H1 (cell line): Measurements from ENCODE around the gene COPZ2. TPM values are rescaled to one million over a fixed set of nuclear protein-coding genes. Genes with fewer than 3 reads are reported as not detected.
"Not testable (repeated sequence)": the region's sequence is repeated elsewhere in the genome, so short reads cannot be mapped to it uniquely, and the experiment has no call there.

ENCODE experiments used
- CTCF ChIA-PET: fragments of 300-600 bp; sonication (Branson Sonifier 250); formaldehyde crosslinking; loops from one replicate; lab custom pipeline; 2021; ENCODE audit not compliant: partially characterized antibody; lab: Charles Lee
- POLR2A ChIA-PET: fragments of 300-600 bp; sonication (Branson Sonifier 250); formaldehyde crosslinking; loops from one replicate; lab custom pipeline; 2021; ENCODE audit warnings: inconsistent platforms; ENCODE audit not compliant: partially characterized antibody; lab: Charles Lee
- DNase-seq, 2 experiments: peaks; one replicate each; pipeline versions ENCODE4 v3.0.0 to v3.0.0-alpha.2; 2010 to 2022; ENCODE audit warnings: low spot score in 2 of 2, low read depth in 1 of 2, mixed read lengths in 1 of 2
- FAIRE-seq: peaks from 2 replicates; lab custom pipeline; 2011; peaks lifted over from hg19 to GRCh38; lab: Jason Lieb, UNC
- H2AFZ ChIP-seq: 2 replicates; pipeline ENCODE4 v1.8.1; 2012; ENCODE audit warnings: low read length, inconsistent platforms
- H2AK5ac ChIP-seq: 2 replicates; pipeline ENCODE4 v1.6.1; 2013; ENCODE audit warnings: low read depth, low read length
- H2BK120ac ChIP-seq: replicated peaks from 2 replicates; pipeline ENCODE3; 2013; ENCODE audit warnings: low read depth, low read length, inconsistent platforms
- H2BK12ac ChIP-seq: 2 replicates; pipeline ENCODE4 v1.6.1; 2013; ENCODE audit warnings: low read depth, low read length
- H2BK15ac ChIP-seq: 2 replicates; pipeline ENCODE4 v1.6.1; 2013; ENCODE audit warnings: low read length
- H2BK20ac ChIP-seq: 2 replicates; pipeline ENCODE4 v1.6.1; 2013; ENCODE audit warnings: low read length
- H2BK5ac ChIP-seq: 2 replicates; pipeline ENCODE4 v1.6.1; 2013; ENCODE audit warnings: low read depth, low read length
- H3K14ac ChIP-seq: 2 replicates; pipeline ENCODE4 v1.6.1; 2013; ENCODE audit warnings: inconsistent platforms; ENCODE audit not compliant: insufficient read length
- H3K18ac ChIP-seq: 2 replicates; pipeline ENCODE4 v1.6.1; 2013; ENCODE audit warnings: low read length; ENCODE audit errors: extremely low read depth
- H3K23ac ChIP-seq: 2 replicates; pipeline ENCODE4 v1.6.1; 2013; ENCODE audit warnings: inconsistent platforms; ENCODE audit not compliant: insufficient read length
- H3K23me2 ChIP-seq: 2 replicates; pipeline ENCODE4 v1.6.1; 2013; ENCODE audit warnings: low read depth, low read length
- H3K27ac ChIP-seq: 2 replicates; pipeline ENCODE4 v1.6.1; 2011; ENCODE audit warnings: low read depth, low read length, inconsistent platforms
- H3K27me3 ChIP-seq, 4 experiments: replicated peaks in 1 of 4; 1 replicate in 1 of 4; 2 replicates in 3 of 4; pipeline versions ENCODE4 v1.6.1 to v1.8.1; 2011 to 2013; ENCODE audit warnings: low read length in 3 of 4, mild to moderate bottlenecking in 3 of 4, inconsistent platforms in 2 of 4, mixed read lengths in 2 of 4, moderate library complexity in 1 of 4; ENCODE audit not compliant: control insufficient read depth in 3 of 4, insufficient read depth in 3 of 4; ENCODE audit errors: extremely low read depth in 1 of 4
- H3K36me3 ChIP-seq, 4 experiments: 2 replicates each; pipeline versions ENCODE4 v1.6.1 to v1.8.1; 2011 to 2013; ENCODE audit warnings: mild to moderate bottlenecking in 4 of 4, low read length in 3 of 4, moderate library complexity in 2 of 4, control low read depth in 1 of 4, inconsistent platforms in 1 of 4; ENCODE audit not compliant: insufficient read depth in 4 of 4, control insufficient read depth in 2 of 4
- H3K4ac ChIP-seq: replicated peaks from 2 replicates; pipeline ENCODE3; 2013; ENCODE audit warnings: low read length, low read depth, mixed read lengths, inconsistent platforms; ENCODE audit not compliant: insufficient read length
- H3K4me1 ChIP-seq, 4 experiments: replicated peaks in 1 of 4; 1 replicate in 1 of 4; 2 replicates in 3 of 4; pipeline versions ENCODE4 v1.6.1 to v1.8.1; 2011 to 2013; ENCODE audit warnings: low read length in 3 of 4, inconsistent platforms in 2 of 4, mixed read lengths in 1 of 4; ENCODE audit not compliant: insufficient read depth in 4 of 4, control insufficient read depth in 3 of 4
- H3K4me2 ChIP-seq, 2 experiments: 2 replicates each; pipeline versions ENCODE4 v1.6.1 to v1.8.1; 2011 to 2013; ENCODE audit warnings: low read depth in 2 of 2, low read length in 2 of 2, control low read depth in 1 of 2, inconsistent platforms in 1 of 2, mild to moderate bottlenecking in 1 of 2; ENCODE audit not compliant: insufficient read depth in 1 of 2
- H3K4me3 ChIP-seq, 4 experiments: fragments of 200-600, 300-600 bp in 1 of 4; sonication (generic), shearing (Covaris generic), sonication (Bioruptor Twin) in 1 of 4; 2 replicates each; pipeline versions ENCODE4 v1.5.1 to v1.8.1; 2011 to 2016; ENCODE audit warnings: low read length in 4 of 4, low read depth in 3 of 4, control low read depth in 2 of 4, inconsistent platforms in 2 of 4, mild to moderate bottlenecking in 2 of 4, mixed read lengths in 1 of 4, moderate library complexity in 1 of 4; ENCODE audit not compliant: insufficient read depth in 2 of 4; ENCODE audit errors: extremely low read depth in 1 of 4
- H3K56ac ChIP-seq: replicated peaks from 2 replicates; pipeline ENCODE3; 2013; ENCODE audit warnings: low read depth, mild to moderate bottlenecking, mixed read lengths, low read length, inconsistent platforms; ENCODE audit not compliant: insufficient read length
- H3K79me1 ChIP-seq: 2 replicates; pipeline ENCODE4 v1.6.1; 2013; ENCODE audit warnings: low read depth, low read length, control low read depth
- H3K79me2 ChIP-seq, 2 experiments: 2 replicates each; pipeline versions ENCODE4 v1.6.1 to v1.8.1; 2012 to 2013; ENCODE audit warnings: low read length in 2 of 2, mild to moderate bottlenecking in 2 of 2, inconsistent platforms in 1 of 2; ENCODE audit not compliant: insufficient read depth in 2 of 2, control insufficient read depth in 1 of 2
- H3K9ac ChIP-seq, 4 experiments: replicated peaks in 1 of 4; 1 replicate in 1 of 4; 2 replicates in 3 of 4; pipeline versions ENCODE4 v1.6.1 to v1.8.1; 2011 to 2013; ENCODE audit warnings: low read depth in 3 of 4, low read length in 3 of 4, control low read depth in 2 of 4, mild to moderate bottlenecking in 2 of 4, moderate library complexity in 2 of 4, inconsistent platforms in 1 of 4; ENCODE audit errors: extremely low read depth in 1 of 4
- H3K9me3 ChIP-seq, 2 experiments: 2 replicates each; pipeline versions ENCODE4 v1.6.1 to v1.8.1; 2012 to 2013; ENCODE audit warnings: mild to moderate bottlenecking in 2 of 2, moderate library complexity in 2 of 2, control low read depth in 1 of 2, inconsistent platforms in 1 of 2, low read depth in 1 of 2, low read length in 1 of 2, mixed read lengths in 1 of 2; ENCODE audit not compliant: insufficient read depth in 2 of 2
- H4K20me1 ChIP-seq, 2 experiments: replicated peaks in 1 of 2; 2 replicates each; pipeline versions ENCODE3 to v1.8.1; 2011 to 2013; ENCODE audit warnings: inconsistent platforms in 2 of 2, low read length in 2 of 2, mild to moderate bottlenecking in 1 of 2; ENCODE audit not compliant: insufficient read depth in 2 of 2, control insufficient read depth in 1 of 2
- H4K5ac ChIP-seq: 2 replicates; pipeline ENCODE4 v1.6.1; 2013; ENCODE audit warnings: low read length, low read depth, mixed read lengths, inconsistent platforms; ENCODE audit not compliant: insufficient read length
- H4K8ac ChIP-seq: 2 replicates; pipeline ENCODE4 v1.8.0; 2013; ENCODE audit warnings: mild to moderate bottlenecking, moderate library complexity, low read length, inconsistent platforms; ENCODE audit not compliant: insufficient read depth; ENCODE audit errors: extremely low read depth
- H4K91ac ChIP-seq: replicated peaks from 2 replicates; pipeline ENCODE3; 2013; ENCODE audit warnings: low read length, mixed read lengths, inconsistent platforms; ENCODE audit not compliant: insufficient read length
- WGBS, 2 experiments: shearing (Covaris generic) in 1 of 2; methylation state at CpG; one replicate each; pipeline versions ENCODE4 v1.1.6 to v1.1.7; 2013 to 2015; ENCODE audit warnings: low lambda C conversion rate in 2 of 2, mixed read lengths in 2 of 2, inconsistent platforms in 1 of 2, low coverage in 1 of 2, missing lambda C conversion rate in 1 of 2; ENCODE audit not compliant: insufficient replicate concordance in 2 of 2, insufficient coverage in 1 of 2, insufficient read length in 1 of 2; ENCODE audit errors: extremely low coverage in 1 of 2, missing lambda C conversion rate in 1 of 2; 5-methylcytosine and 5-hydroxymethylcytosine counted together
- polyA plus RNA-seq, 7 experiments: library from polyadenylated mRNA; depleted of rRNA in 3 of 7; stranded (reverse) in 5 of 7; unstranded in 2 of 7; fragments of >200 nt in 5 of 7; fragments of 200-250 nt in 2 of 7; gene quantifications; 1 replicate in 5 of 7; 2 replicates in 1 of 7; 4 replicates in 1 of 7; pipeline versions ENCODE4 v1.2.1 to v1.2.3, GENCODE V29; 2011 to 2013; ENCODE audit warnings: missing spikeins in 2 of 7, mixed read lengths in 2 of 7
- total RNA-seq: library from RNA; stranded (reverse); fragmentation: NEBNext Ultra II Directional; extraction: Animal tissue kit (Norgen Biotek cat#: 25700); gene quantifications from 2 replicates; pipeline ENCODE4 v1.2.1, GENCODE V29; 2021

The COPZ2 gene
- total and polyA plus RNA-seq, 2 of the 8 experiments (the other 6 are each of a cell fraction or from before 2014, with no cell fraction given), result 0.24 TPM; not detected in 1

DNA sequence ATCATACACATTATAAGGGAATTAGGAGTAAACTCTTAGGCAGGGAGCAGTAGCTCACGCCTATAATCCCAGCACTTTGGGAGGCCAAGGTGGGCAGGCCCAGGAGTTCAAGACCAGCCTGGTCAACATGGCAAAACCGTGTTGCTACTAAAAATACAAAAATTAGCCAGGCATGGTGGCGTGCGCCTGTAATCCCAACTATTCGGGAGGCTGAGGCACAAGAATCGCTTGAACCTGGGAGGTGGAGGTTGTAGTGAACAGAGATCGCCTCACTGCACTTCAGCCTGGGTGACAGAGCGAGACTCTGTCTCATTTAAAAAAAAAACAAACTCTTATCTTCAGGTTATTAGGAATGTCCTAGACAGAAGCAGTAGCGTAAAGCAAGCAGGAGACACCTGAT lies 35.2 kb upstream of the COPZ2 start:
- not testable (repeated sequence) for H2BK12ac ChIP-seq, H4K5ac ChIP-seq, H3K56ac ChIP-seq, H3K4me3 ChIP-seq, H2BK120ac ChIP-seq, FAIRE-seq, H3K4me2 ChIP-seq, DNase-seq, H2BK15ac ChIP-seq, H3K4ac ChIP-seq, H4K91ac ChIP-seq, H3K14ac ChIP-seq, H3K79me1 ChIP-seq, H3K27ac ChIP-seq, H3K23ac ChIP-seq, H4K20me1 ChIP-seq, H3K4me1 ChIP-seq, H3K27me3 ChIP-seq, H2BK5ac ChIP-seq, H4K8ac ChIP-seq, H2BK20ac ChIP-seq, H3K79me2 ChIP-seq, H3K9me3 ChIP-seq, H3K9ac ChIP-seq, H2AFZ ChIP-seq, H2AK5ac ChIP-seq, H3K18ac ChIP-seq, H3K23me2 ChIP-seq
- H3K36me3 ChIP-seq, result peaks cover 15 to 64% (median 40%) of the 10 kb centered on the region in 4 experiments
- POLR2A ChIA-PET, result interaction anchor here (0.6 to 41.8 kb wide), 5 partner anchors 10 to 282 kb away, joined by 3 to 1227 read pairs (median 5); partner anchors contain the start of genes COPZ2 and NFE2L1
- WGBS, 2 experiments, result 100% methylated on average over 9 of the region's 9 CpGs; no CpG with 5 or more reads in 1 of the 2 experiments
- CTCF ChIA-PET, result interaction anchor here (0.9 to 14.0 kb wide), 9 partner anchors 8 to 61 kb away, joined by 3 to 203 read pairs (median 8); partner anchors contain the start of gene NFE2L1
